Bone marrow (tissue), 2 donors: ENCODE results near the gene DYNLL1.
"Not testable (repeated sequence)": the region's sequence is repeated elsewhere in the genome, so short reads cannot be mapped to it uniquely, and the experiment has no call there.

Experiments used
- DNase-seq, 2 donors: peaks; one replicate each; lab custom pipeline; 2025; lab: John Stamatoyannopoulos, UW

Gene DYNLL1

DNA sequence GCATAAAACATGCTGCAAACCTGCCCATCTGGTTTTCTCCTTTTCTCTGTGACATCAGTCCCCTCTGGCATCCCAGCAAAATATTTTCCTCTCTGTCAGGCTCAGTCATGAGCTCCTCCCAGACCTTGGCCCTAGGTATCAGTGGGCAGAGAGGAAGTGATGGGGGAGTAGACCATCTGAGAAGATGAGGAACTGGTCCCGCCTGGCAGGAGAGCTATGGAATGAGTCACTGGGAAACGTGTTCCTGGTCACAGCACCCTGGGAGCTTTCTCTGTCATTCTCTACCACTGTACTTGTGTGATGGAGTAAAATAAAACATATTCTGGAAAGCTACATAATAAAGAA, 21.3 kb upstream of the DYNLL1 start:
- peak in 1 of 2 donors; percentile 67 for DNase-seq

DNA sequence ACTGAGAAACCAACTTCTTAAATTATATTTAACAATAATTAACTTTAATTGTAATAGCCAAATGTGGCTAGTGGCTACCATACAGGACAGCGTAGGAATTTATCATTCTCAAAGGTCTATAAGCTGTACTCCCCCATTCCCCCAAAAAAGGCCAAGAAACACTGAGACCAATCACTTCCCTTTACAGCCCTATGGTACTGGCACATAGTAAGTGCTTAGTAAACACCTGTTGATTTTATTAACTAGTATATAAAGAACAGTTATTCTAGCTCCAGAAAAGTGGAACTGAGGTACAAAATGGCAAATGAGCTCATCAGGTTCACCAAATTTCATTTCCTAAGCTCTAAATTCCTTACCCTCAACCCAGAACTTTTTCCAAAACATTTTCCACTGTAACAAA, 20.3 kb upstream of the DYNLL1 start:
- no peak for DNase-seq

DNA sequence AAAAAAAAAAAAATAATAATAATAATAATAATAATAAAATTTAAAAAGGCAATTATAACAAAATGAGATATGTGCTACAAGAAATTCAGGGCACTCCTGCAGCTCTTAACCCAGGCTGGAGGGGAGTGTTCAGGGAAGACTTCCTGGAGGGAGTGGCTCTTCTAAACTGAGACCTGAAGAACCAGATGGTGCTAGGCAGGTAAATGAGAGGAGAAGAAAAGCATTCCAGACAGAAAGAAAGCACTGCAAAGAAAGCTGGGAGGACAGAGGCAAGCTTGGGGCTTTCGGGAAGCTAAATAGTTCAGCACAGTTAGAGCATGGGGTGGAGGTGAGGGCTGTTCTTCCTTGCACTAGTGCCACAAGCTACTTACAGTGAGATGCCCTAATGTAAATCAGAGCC, 16.5 kb upstream of the DYNLL1 start:
- DNase-seq = no peak

DNA sequence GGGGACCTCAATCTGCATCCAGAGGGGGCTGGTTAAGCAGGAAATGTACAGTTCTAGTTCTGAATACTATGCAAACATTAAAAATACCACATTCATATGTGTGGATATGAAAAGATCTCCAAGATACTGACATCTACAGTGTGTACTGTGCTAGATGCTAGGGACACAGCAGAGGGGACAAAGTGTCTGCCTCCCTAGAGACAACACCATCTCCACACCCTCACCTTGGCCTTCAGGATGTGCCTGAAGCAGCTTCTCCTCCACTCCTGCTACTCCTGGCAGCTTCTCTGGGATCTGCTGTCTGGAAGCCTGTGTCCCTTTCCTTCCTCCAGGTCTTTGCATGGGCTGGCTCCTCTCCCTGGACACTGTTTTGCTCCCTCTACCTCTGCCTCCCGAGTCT, 15.7 kb upstream of the DYNLL1 start:
- no peak for DNase-seq

DNA sequence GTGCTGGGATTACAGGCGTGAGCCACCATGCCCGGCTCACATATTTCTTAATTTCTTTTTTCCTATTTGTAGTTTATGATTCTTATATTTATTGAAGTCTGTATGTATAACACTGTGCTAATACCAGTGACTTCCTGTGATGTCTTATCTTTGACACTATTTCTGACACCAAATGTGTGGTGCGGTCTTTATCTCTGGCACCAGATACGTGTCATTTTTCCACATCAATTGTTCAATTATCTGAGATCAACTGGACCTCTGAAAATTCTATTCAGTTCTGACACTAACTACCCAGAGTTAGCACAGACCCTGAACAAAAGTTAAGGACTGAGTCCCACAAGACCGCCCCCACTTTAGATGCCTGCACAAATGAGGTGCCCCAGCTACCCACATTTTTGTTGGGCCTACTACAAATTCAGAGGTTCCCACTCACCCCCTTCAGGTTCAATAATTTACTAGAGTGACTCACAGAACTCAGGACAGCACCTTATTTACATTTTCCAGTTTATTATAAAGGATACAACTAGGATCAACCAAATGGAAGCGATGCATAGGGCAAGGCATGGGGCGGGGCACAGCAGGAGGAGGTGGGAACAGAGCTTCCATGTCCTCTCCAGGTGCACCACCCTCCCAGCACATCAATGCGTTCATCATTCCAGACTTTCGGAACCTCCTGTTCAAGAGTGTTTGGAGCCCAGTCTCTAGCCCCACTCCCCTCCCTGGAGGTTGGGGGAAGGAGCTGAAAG, 14.7 kb upstream of the DYNLL1 start:
- no peak for DNase-seq

DNA sequence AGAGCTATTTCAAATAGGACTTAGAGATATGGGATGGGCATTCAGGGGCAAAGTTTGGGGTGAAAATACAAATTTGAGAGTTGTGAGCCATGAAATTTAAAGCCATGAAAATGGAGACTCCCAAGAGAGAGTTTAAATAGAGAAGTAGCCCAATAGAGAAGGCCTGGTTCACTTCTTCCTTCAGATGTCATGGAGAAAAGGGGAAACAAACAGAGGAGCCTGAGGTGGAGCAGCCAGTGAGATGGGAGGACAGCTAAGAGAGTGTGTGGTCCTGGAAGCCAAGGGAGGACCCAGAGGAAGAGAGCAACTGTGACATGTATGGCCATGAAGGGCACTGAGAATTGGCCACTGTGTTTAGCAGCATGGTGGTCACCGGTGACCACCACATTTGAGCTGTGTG, 12.3 kb upstream of the DYNLL1 start:
- DNase-seq = no peak

DNA sequence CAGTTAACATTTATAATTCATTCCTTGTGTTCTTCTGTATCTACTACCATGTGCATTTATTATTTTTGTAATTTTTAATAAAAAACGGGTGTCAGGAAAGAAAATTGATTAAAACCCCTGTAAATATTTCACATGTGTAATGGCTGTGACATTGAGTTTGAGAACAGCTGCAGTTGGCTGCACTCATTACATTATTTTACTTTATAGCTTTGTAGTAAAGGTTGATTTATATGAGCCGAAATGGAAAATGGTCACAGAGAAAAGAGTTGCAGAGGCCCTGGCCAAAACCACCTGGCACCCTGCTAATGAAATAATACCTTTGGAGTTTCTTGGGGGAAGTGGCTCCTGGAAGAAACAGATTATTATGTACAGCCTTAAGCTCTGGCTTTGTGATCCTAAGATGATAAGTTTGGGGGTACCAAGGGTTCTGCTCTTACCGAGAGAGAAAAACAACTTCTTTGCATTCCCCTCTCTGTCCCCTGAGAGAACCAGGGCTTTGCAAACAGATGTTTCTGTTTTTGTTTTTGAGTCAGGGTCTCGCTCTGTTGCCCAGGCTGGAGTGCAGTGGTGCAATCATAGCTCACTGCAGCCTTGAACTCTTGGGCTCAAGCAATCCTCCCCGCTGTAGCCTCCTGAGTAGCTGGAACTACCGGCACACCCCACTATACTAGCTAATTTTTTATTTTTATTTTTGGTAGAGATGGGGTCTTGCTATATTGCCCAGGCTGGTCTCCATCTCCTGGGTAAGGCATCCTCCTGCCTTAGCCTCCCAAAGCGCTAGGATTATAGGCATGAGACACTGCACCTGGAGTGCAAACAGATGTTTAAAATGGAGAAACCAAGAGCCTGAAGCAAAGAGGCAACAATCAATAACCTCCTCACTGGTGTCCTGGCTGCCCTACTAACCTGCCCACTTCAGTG, 9.7 kb upstream of the DYNLL1 start:
- DNase-seq = no peak

DNA sequence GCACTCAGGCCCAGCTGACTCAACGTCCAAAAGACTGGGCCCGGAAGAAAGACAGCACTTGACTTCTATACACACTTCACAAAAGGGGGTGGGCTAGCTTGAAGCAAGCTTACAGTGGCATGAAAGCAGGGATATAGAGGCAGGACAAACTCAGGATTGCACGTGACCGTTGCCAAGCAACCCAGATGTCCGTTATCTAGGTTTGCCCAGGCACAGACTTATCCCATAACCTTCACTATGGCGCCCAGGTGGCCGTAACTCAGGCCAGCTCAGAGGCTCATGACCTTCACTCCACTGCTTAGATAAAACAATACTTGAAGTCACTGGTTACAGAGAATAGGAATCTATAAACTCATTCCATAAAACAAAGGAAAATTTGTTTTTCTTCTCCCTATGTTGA, 8.4 kb upstream of the DYNLL1 start:
- DNase-seq = not testable (repeated sequence)

DNA sequence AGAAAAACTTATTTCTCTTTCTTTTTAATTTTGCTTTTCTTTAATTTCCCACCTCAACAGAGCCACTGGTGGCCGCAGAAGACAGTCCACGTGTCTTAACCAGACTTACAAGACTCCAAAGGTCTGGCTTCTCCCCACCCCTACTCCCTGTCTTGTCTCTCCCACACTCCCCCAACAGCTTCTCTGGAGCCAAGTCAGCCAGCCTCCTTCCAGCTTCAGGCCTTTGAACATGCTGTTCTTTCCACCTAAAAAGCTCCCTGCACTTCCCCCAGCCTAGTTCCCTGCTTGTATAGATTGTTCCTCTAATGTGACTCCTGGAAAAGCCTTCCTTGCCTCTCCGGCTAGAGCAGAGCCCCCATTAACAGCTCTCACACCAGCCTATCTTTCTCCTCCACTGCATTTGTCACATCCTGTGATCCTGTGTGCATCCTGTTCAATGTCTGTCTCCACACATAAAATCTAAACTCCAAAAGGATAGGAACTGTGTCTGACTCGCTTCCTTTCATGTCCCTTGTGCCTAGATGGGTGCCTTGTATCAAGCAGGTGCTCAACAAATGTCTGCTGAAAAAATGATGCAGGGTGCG, 7.8 kb upstream of the DYNLL1 start:
- no peak for DNase-seq

DNA sequence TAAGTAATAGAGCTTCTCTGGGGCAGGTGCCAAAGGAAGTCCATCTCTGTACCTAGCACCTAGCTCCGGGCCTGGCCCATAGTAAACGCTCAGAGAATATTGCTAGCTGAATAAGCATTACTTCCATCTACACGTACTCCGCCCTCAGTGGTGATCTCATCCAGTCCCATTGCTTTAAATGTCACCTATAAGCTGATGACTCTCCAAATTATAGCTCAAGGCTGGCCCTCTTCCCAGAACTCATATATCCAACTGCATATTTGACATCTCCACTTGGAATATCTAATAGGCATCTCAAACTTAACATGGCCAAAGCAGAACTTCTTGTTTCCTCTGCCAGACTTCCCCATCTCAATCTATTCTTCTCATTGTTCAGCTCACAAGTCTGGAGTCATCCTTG, 6.9 kb upstream of the DYNLL1 start:
- no peak for DNase-seq

DNA sequence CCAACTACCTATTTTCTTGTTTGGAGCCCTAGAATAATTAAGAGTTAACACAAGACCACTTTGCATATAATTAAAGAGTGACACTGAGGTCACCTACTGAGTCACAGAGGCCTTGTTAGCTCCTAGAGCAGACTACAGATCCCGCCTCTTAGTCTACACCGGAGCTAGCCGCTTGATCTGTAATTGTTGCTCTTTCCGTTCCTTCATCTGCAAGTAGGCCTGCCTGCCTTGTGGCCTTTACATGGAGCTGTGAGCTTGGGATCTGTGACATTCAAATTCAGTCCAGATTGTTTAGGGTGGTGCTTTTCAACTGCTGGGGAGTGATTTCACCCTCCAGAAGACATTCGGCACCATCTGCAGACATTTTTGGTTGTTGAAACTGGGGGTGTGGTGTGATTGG, 5.6 kb upstream of the DYNLL1 start:
- no peak for DNase-seq

DNA sequence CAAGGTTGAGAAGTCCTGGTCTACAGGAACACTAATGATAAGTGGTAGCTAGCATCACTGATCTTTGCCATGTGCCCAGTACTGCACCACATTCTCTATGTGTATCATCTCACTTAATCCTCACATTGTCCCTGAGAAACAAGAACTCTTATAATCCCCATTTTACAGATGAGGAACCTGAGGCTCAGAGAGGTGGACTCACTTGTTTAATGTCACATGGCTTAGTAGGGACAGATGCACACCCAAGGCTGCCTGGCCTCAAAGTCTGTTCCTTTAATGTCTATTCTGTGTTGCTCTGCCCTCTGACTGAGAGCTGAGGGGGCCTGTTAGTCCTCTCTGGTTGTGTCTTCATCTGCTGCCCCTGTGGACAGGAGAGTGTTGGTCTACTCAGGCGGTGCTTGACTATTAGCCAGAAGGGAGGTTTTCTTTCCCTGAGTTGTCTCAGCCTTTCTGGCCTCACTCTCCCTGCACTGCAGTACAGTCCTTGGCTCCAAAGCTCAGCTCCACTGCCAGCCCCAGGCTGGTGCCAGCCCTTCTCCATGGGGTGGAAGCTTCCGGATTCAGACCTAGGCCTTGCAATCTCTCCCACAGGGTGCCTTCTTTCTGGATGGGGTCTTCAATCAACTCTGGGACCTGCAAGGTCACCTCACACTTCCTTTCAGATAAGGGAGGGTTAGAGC, 4.9 kb upstream of the DYNLL1 start:
- DNase-seq = no peak

DNA sequence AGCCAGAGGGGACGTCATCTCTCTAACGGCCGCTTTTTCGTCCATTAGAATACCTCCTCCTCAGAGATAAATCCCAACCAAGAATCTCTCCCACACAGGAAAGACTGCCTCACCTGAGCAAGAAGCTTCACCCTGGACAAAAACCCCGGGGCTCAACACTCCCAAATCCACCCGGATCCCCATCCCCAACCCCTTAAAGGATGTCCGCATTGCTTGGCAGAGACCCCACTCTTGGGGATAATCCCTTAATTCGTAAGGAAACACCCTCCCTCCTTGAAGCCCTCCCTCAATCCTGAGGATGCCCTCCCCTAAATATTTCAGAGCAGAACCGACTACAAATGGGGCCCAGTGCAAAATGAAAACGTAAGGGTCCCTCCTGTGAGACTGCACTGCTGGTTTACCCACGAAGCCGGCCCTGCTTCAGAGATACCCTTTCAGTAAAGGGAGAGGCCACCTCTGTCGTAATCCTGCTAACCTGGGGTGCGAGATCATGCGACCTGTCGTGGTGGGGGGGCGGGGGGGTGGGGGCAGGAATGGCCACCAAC, 655 bp upstream of the DYNLL1 start:
- no peak for DNase-seq

DNA sequence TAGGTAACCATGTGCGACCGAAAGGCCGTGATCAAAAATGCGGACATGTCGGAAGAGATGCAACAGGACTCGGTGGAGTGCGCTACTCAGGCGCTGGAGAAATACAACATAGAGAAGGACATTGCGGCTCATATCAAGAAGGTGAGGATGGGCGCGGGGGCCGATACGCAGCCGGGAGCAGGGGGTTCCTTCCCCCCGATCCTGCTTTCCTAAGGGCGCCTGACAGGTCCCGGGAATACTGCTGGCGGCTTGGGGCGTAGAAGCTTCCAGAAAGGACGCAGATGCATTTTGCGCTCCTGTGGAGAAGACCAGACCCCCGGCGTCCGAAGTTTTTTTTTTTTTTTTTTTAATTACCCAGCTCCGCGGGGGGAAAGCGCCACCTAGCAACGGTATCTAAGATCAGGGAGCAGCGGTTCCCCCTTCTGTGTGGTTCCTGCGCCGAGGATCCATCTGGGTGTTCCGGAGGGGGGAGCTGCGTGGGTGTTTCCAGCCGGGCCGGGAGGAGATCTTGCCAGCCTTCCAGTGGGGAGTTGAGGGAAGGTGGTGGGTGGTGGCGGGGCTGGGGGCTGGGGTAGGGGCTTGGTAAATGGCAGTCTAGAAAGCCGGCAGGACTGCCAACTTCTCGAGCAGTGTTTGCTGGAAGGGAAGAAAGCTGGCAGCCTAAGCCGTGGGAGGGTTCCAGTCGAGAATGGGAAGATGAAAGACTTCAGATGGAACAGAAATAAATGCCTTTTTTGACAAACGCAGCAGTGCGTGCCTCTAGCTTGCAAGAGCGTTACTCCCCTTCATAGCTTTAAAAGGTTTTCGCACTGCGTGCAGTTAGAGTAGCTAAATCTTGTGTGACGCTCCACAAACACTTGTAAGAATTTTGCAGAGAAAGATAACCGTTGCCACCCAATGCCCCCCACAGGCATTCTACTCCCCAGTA, 764 bp downstream of the DYNLL1 start:
- peak; percentile 14 to 48 for DNase-seq

DNA sequence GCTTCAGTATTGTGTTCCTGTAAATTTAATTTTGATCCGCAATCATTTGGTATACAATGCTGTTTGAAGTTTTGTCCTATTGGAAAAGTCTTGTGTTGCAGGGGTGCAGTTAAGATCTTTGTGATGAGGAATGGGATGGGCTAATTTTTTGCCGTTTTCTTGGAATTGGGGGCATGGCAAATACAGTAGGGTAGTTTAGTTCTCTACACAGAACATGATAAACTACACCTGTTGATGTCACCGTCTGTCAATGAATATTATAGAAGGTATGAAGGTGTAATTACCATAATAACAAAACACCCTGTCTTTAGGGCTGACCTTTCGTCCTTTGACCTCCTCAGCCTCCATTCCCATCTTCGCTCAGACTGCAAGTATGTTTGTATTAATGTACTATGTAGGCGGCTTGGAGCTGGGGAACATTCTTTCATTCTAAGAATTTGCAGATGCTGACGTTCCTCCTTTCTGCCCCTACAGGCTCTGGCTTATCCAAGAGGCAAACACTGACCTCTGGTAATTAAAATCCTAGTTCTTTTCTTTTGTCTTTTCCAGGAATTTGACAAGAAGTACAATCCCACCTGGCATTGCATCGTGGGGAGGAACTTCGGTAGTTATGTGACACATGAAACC, 1.7 kb downstream of the DYNLL1 start:
- DNase-seq = no peak

DNA sequence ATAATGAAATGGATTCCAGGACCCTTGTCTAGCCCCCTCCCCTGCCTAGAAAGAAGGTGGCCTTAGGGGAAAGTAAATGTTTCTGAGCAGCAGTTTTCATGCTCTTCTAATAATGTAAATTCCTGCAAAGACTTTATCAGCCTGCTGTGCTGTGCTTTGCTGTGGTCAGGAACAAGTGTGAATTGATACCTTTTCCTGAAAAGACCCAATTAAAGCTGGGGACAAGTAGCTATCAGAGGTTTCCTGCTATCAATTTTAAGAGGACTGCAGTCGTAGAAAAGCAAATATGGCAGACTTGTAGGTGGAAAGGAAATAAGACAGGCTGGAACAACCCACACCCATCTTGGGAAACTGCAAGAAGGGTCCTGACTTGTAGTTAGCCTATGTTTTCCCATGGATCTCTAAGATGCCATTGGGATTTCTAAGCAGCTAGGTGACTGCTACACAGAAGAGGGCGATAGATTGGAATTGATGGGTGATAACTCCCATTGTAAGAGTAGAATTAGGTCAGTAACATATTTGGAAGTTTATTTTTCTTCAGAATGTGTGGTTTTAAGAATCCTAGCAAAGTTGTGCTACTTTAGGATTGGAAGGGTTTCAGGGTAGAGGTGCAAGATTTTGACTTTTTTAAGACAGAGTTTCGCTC, 3.1 kb downstream of the DYNLL1 start:
- no peak for DNase-seq

DNA sequence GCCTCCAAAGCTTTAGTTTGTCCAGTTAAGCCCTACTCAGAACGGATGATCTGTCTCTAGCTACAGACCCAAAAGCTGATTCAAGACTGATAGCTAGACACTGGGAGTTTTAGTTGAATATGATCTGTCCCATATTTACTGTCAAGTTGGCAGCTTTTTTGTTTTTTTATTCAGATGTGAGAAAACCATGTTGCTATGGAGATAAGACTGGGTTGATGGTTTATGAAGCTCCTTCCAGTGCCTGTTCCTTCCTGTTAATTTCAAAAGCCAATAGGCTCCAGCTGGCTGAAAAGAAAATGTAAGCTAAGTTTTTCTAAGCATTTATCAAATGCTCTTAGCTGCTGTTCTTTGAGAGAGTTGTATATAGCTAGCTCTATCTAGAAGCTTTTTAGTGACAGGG, 4.7 kb downstream of the DYNLL1 start:
- DNase-seq = no peak

DNA sequence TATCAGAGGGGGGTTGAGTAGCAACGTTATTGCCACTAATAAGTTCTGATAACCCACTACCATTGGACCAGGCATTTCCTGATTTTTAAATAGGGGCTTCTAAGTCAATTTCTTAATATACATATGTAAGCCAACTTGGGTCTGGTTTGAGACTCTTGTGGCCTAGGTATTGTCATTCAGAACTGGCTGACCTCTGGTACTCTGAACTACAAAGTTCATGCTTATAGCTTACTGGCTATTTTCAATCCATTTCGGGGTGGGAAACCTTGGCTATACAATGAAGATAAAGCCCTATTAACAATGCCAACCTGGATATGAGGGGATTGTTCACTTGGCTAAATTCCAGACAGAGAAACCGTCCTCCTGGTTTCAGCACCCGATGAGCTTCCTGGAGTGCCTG, 8.7 kb downstream of the DYNLL1 start:
- no peak for DNase-seq

DNA sequence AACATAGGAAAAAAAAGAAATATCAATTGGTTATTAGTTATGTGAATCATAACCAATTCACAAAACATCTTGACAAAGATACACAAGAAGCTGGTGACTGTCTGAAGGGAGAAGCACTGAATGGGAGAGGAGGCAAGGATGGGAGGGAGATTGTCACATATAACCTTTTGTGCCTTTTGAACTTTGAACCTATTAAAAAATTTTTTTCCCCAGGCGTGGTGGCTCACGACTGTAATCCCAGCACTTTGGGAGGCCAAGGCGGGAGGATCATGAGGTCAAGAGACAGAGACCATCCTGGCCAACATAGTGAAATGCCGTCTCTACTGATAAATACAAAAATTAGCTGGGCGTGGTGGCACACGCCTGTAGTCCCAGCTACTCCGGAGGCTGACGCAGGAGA, 12.6 kb downstream of the DYNLL1 start:
- no peak for DNase-seq

DNA sequence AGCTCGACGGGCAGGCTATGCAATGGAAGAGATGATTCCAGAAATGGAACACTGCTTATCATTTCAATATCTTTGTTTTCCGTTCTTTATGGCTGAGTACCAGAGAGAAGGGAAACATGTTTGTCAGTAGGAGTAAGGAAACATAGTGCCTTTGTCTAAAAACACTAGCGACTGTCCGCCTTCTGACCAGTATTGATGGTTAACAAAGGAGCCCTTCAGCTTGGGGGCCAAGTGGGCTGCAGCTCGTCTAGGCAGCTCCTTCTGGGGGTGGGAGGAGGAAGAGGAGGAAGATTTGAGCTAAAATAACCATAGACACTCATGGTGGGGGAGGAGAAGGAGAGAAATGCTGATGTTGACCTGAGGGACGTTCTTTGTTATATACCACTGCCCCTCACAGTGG, 18.1 kb downstream of the DYNLL1 start:
- DNase-seq = no peak
